ENCODE results near the gene RIMBP3C.
"Not testable (repeated sequence)": the region's sequence is repeated elsewhere in the genome, so short reads cannot be mapped to it uniquely, and the experiment has no call there.

RIMBP3C gene

DNA sequence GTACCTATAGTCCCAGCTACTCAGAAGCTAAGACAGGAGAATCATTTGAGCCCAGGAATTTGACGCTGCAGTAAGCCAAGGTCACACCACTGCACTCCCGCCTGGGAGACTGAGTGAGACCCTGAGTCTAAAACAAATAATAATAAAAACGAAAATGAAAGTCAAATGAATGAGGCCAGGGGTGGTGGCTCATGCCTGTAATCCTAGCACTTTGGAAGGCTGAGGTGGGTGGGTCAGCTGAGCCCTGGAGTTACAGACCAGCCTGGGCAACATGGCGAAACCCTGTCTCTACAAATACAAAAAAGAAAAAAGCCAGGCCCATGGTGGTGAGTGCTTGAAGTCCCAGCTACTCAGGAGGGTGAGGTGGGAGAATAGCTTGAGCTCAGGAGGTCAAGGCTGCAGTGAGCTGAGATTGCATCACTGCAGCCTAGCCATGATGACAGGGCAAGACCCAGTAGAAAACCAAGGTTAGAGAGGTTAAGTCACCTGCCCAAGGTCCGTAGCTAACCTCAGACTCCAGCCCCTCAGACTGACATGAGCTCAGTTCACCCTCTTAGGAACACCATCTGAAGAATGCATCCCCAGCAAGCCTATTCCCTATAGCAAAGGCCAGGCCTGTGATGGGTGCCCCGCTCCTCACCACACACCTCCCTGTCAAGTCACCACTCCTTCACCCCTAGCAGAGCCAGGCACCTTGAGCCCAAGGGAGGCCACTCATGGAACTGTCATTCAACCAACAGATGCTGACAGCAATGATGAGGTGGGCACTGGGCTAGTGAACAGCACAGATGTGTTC is 24.4 kb downstream of the RIMBP3C start:
- not testable (repeated sequence) for H3K36me3 Mint-ChIP-seq (ENCODE audit: insufficient read depth); H3K27ac Mint-ChIP-seq; H3K9me3 Mint-ChIP-seq; DNase-seq; H3K4me1 Mint-ChIP-seq (ENCODE audit: low read depth in 2 of 2); ATAC-seq (replicated peaks); H3K4me3 Mint-ChIP-seq; H3K27me3 Mint-ChIP-seq

DNA sequence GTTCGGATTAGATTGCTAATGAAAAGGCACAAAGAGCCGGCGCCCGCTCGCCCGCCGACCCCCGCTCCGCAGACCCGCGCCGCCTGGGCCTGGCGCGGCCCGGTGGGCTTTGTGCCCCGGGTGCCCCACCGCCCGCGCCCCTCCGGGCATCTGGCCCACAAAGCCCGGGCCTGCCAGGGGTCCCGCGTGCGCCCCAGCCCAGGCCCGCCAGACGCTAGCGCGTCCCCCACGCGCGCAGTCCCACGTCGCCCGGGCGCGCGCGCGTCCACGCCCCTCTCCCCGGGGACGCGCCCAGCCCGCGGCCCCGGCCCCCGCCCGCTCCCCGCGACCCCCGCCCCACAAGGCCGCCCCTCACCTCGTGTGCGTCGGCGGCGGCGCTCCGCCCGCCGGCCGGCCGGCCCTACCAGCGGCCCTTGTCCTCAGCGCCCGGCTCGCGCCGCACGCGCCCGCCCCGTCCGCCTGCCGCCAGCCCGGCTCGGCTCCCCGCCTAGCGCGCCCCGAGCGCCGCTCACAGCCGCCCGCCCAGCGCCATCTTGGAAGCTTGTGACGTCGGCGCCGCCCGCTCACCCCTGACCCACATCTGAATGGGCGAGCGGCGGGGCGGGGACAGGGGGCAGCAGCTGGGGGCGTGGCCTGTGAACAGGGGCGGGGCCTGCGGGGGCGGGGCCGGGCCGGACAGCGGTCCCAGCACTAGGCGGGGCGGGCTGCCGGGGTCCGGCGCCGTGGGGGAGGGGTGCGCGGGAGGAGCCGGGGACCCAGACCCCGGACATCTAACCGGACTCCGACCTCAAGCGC is 34.1 kb downstream of the RIMBP3C start:
- not testable (repeated sequence) for DNase-seq, H3K27me3 Mint-ChIP-seq

DNA sequence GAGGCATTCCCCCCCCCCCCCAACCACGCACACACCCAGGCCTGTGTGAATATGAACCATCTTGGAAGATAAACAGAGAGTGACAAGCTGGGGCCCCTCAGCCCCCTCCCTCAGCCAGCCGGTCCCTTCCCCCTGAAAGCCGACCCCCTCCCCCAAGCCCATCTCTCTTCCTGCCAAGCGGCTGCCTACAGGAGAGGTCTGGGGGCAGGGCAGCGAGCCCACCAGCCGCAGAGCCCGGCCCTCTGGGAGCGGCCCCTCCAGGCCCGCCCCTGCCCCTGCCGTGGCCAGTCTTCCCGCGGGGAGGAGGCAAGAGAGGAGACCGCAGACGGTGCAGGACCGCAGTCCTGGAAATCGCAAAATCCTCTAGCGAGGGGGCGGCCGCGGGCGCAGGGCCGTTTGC is 34.7 kb downstream of the RIMBP3C start:
- not testable (repeated sequence) for H3K36me3 Mint-ChIP-seq (ENCODE audit: insufficient read depth); H3K9me3 Mint-ChIP-seq; ATAC-seq (replicated peaks); DNase-seq; H3K4me3 Mint-ChIP-seq; H3K27ac Mint-ChIP-seq; H3K27me3 Mint-ChIP-seq; H3K4me1 Mint-ChIP-seq (ENCODE audit: low read depth in 2 of 2)

More for the DNA sequence above, 34.1 kb downstream of the RIMBP3C start:
- not testable (repeated sequence) for H3K4me1 Mint-ChIP-seq (ENCODE audit: low read depth in 2 of 2); H3K9me3 Mint-ChIP-seq; H3K27ac Mint-ChIP-seq; H3K36me3 Mint-ChIP-seq (ENCODE audit: insufficient read depth); H3K4me3 Mint-ChIP-seq
- peak; percentile 78 for ATAC-seq (replicated peaks)

DNA sequence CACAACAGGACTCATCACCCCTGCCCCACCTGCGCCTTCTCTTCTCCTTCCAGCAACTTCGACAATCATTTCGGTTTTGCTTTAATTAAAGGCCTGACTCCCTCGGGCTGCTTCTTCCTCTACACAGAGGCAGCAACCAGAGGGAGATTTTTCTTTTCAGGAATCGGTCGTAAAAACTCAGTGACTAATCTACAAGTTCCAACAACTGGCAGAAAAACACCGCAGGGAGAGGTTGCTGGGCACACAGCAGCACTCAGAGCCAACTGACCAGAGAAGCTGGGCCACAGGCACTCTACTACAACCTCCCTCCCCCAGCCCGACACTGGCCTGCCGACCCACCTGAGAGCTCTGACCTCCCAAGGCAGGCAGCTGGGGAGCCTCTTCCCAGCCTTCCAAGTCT is 36.0 kb downstream of the RIMBP3C start:
- not testable (repeated sequence) for H3K4me3 Mint-ChIP-seq; H3K27me3 Mint-ChIP-seq; ATAC-seq (replicated peaks); H3K36me3 Mint-ChIP-seq (ENCODE audit: insufficient read depth); H3K9me3 Mint-ChIP-seq; H3K27ac Mint-ChIP-seq; H3K4me1 Mint-ChIP-seq (ENCODE audit: low read depth in 2 of 2); DNase-seq

DNA sequence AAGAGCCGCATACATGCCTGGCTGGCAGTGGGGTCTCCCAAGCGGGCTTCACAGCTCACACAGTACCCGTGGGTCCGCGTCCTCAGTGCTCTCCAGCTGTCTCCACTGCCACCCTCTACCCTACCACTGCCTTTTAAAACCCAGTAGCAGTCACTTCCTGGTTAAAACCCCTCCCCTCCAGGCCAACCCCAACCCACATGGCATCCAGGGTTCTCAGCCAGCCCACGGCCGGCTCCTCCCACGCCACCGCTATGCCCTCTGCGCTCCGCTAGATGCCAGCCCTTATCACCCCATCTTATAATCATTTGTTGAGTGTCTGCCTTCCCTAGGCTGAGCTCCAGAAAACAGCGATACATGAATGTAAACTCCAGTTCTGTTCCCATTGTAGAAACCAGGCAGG is 37.1 kb downstream of the RIMBP3C start:
- ATAC-seq (replicated peaks): peak; percentile 85
- DNase-seq; H3K4me3 Mint-ChIP-seq; H3K27me3 Mint-ChIP-seq; H3K9me3 Mint-ChIP-seq; H3K36me3 Mint-ChIP-seq (ENCODE audit: insufficient read depth); H3K4me1 Mint-ChIP-seq (ENCODE audit: low read depth in 2 of 2); H3K27ac Mint-ChIP-seq: not testable (repeated sequence)

DNA sequence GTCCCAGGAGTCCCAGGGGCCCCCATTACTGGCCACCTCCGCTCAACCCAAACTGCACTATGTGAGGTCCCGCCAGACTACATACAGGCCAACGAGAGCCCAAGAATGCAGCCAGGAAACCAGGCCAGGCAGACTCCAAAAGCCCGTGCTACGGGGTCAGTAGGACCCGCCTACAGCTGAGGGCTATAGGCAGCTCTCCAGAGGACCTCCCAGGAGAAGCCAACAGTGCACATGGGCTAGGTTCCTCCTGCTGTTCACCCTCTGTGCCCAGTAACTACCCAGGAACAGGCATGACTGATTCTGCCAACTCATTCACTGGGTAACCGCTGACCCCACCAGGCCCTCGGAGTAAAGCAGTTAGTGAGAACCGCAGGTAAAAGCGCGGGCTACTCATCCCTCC is 39.2 kb downstream of the RIMBP3C start:
- not testable (repeated sequence) for DNase-seq; H3K27me3 Mint-ChIP-seq; ATAC-seq (replicated peaks); H3K4me1 Mint-ChIP-seq (ENCODE audit: low read depth in 2 of 2); H3K27ac Mint-ChIP-seq; H3K4me3 Mint-ChIP-seq; H3K36me3 Mint-ChIP-seq (ENCODE audit: insufficient read depth); H3K9me3 Mint-ChIP-seq

DNA sequence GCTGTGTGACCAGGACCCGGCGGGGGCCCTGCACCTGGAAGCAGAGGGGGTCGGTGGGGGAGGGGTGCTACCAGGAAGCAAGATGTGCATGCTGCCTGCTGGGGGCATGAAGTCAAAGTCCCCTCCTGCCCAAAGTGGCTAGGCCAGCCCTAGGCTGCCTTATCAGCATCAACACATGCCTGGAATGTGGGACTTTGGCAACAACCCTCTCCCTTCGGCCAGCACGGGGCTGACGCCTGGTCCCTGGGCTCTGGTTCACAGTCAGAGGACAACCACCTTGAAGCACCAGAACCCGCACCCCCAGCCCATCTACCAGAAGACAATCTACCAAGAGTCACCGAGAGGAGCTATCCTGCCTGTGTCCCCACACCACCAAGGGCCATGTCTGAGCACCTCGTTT is 40.9 kb downstream of the RIMBP3C start:
- not testable (repeated sequence) for ATAC-seq (replicated peaks); DNase-seq; H3K27ac Mint-ChIP-seq; H3K9me3 Mint-ChIP-seq; H3K4me1 Mint-ChIP-seq (ENCODE audit: low read depth in 2 of 2); H3K4me3 Mint-ChIP-seq; H3K27me3 Mint-ChIP-seq; H3K36me3 Mint-ChIP-seq (ENCODE audit: insufficient read depth)

DNA sequence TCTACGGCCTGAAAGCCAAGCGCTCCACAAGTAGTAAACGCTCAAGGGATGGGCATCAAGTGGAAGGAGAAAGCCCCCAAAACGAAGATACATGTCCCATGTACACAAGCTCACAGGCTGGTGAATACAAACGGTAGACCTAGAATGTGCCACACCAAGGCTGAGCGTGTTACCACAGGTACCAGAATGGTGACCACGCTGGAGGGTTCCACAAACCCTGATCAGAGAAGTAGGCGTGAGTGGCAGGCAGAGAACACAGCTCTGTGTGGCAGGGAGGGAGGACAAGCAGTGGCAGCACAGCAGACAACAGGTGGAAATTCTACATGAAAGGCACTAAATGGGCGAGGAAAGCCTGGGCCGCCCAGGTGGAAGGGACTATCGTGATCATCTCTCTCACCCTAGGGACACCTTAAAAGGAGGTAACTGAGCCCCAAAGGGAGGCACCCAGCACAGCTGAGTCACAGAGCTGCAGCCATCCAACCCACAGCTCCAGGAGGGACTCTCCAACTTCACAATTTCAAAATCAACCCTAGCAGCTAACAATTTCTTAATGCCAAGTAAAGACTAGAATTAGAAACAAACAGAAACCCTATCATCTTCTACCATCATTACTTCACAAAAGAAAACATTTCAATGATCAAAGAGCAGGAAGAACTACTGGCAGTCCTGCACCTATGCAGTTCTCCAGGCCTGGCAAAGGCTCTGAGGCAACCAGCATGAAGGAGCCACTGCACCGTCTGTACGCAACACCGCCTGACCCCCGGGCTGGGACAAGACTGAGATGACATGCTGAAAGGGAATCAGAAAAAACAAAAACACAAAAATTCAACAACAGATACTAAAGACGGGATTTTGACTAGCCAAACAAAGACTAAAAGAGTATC is 51.4 kb downstream of the RIMBP3C start:
- not testable (repeated sequence) for H3K36me3 Mint-ChIP-seq (ENCODE audit: insufficient read depth); H3K27me3 Mint-ChIP-seq; DNase-seq; H3K27ac Mint-ChIP-seq; H3K9me3 Mint-ChIP-seq; ATAC-seq (replicated peaks); H3K4me1 Mint-ChIP-seq (ENCODE audit: low read depth in 2 of 2); H3K4me3 Mint-ChIP-seq

DNA sequence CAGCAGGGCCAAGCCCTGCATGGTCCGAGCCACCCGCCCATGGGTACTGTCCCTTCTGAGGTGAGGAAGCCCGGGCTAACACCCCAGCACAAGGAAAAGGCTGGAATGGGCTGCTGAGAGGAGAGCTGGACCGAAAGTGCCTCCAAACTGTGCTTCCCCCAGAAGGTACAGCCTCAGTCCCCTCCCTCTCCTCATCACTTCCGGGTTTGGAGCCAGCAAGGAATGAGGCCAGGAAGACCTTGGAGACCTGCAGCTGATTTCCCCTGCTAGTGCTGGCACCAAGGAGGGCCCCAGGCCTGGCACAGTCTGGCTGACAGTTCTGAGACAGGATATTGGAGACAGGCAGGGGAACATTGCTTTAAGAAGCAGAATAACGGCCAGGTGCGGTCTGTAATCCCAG is 52.8 kb downstream of the RIMBP3C start:
- H3K4me3 Mint-ChIP-seq; H3K4me1 Mint-ChIP-seq (ENCODE audit: low read depth in 2 of 2); H3K36me3 Mint-ChIP-seq (ENCODE audit: insufficient read depth); ATAC-seq (replicated peaks); H3K9me3 Mint-ChIP-seq; H3K27me3 Mint-ChIP-seq; DNase-seq; H3K27ac Mint-ChIP-seq: not testable (repeated sequence)

DNA sequence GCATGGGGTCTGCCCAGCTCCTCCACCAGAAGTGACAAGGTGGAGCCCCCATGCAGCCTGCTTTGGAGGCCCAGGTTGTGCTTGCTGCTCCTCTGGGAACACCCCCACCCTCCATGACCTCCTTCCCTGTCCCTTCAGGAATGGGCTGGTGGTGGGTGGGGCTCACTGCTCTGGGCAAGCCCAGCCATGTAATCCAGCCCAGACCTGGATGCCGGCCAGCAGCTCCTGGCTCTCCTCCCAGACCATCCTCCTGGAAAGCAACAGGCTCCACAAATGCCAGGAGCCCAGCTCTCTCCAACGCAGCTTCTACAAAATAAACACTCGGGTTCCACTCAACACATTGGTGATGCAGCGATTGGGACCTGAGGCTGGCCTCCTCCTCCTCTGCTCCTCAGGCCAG is 53.3 kb downstream of the RIMBP3C start:
- not testable (repeated sequence) for H3K4me1 Mint-ChIP-seq (ENCODE audit: low read depth in 2 of 2); DNase-seq; H3K27me3 Mint-ChIP-seq; ATAC-seq (replicated peaks); H3K27ac Mint-ChIP-seq; H3K4me3 Mint-ChIP-seq; H3K36me3 Mint-ChIP-seq (ENCODE audit: insufficient read depth); H3K9me3 Mint-ChIP-seq
